ENCODE results near the gene CCDC24.

- TF ChIP-seq POLR2AphosphoS5 (IDR thresholded peaks at IDR 0.05) (no peak), CTCF (IDR thresholded peaks at IDR 0.05) (no peak)
Observed at GRCh38 chr1:44008259-44008658, 16.9 kb downstream of the CCDC24 start.
